ENCODE data around the gene SGSH. TPM values are rescaled to one million over a fixed set of nuclear protein-coding genes. Genes with fewer than 3 reads are reported as not detected.

The SGSH gene
- total RNA-seq, 2 experiments from 2014 or later: 37.4 to 44.7 TPM

GRCh38 chr17:80185968-80186367 is 34.2 kb downstream of the SGSH start:
- Mint-ChIP-seq H3K9me3 (no peaks in the 10 kb centered on the region), H3K36me3 (no peaks in the 10 kb centered on the region), H3K4me3 (no peak overlapping the region), H3K27me3 (peaks cover 2% of the 10 kb centered on the region), H3K4me1 (ENCODE audit: low read depth) (no peaks in the 10 kb centered on the region), H3K27ac (no peak overlapping the region)
- ChIA-PET POLR2A (no interaction called here), CTCF (no interaction called here)
- intact Hi-C loops (cut with micrococcal nuclease): no loop called here
- no peak for DNase-seq

- H3K4me3 Mint-ChIP-seq: no peak overlapping the region
- H3K27ac Mint-ChIP-seq: no peak overlapping the region
- ChIA-PET POLR2A (no interaction called here), CTCF (interaction anchor here (1.1 kb wide), 1 partner anchor 12 kb away, joined by 3 read pairs; no protein-coding TSS in a partner anchor)
- no peaks in the 10 kb centered on the region for H3K36me3 Mint-ChIP-seq
- peaks cover 4% of the 10 kb centered on the region for H3K27me3 Mint-ChIP-seq
- no peak for DNase-seq
- intact Hi-C loops (cut with micrococcal nuclease): no loop called here
- H3K9me3 Mint-ChIP-seq: no peaks in the 10 kb centered on the region
- no peaks in the 10 kb centered on the region for H3K4me1 Mint-ChIP-seq (ENCODE audit: low read depth)
These were observed 35.8 kb downstream of the SGSH start for GRCh38 chr17:80184423-80184714.

- Mint-ChIP-seq H3K9me3 (no peaks in the 10 kb centered on the region), H3K4me1 (ENCODE audit: low read depth) (no peaks in the 10 kb centered on the region), H3K27ac (no peak overlapping the region), H3K4me3 (no peak overlapping the region), H3K27me3 (peaks cover 4% of the 10 kb centered on the region), H3K36me3 (no peaks in the 10 kb centered on the region)
- POLR2A ChIA-PET: no interaction called here
- CTCF ChIA-PET: interaction anchor here (1.1 kb wide), 1 partner anchor 13 kb away, joined by 3 read pairs; no protein-coding TSS in a partner anchor
- DNase-seq: no peak
- intact Hi-C loops (cut with micrococcal nuclease): no loop called here
These were observed 36.3 kb downstream of the SGSH start for GRCh38 chr17:80183581-80184422.

GRCh38 chr17:80182845-80183223 is 37.3 kb downstream of the SGSH start:
- intact Hi-C loops (cut with micrococcal nuclease): no loop called here
- Mint-ChIP-seq H3K9me3 (no peaks in the 10 kb centered on the region), H3K27me3 (peaks cover 4% of the 10 kb centered on the region), H3K4me3 (no peak overlapping the region), H3K36me3 (no peaks in the 10 kb centered on the region), H3K4me1 (ENCODE audit: low read depth) (no peaks in the 10 kb centered on the region), H3K27ac (no peak overlapping the region)
- DNase-seq: no peak
- CTCF ChIA-PET: interaction anchor here (1.3 kb wide), 1 partner anchor 13 kb away, joined by 4 read pairs; no protein-coding TSS in a partner anchor
- POLR2A ChIA-PET: no interaction called here

- H3K27me3 Mint-ChIP-seq: peaks cover 4% of the 10 kb centered on the region
- no peaks in the 10 kb centered on the region for H3K36me3 Mint-ChIP-seq
- ChIA-PET CTCF (interaction anchor here (1.3 kb wide), 1 partner anchor 13 kb away, joined by 4 read pairs; no protein-coding TSS in a partner anchor), POLR2A (no interaction called here)
- H3K9me3 Mint-ChIP-seq: no peaks in the 10 kb centered on the region
- intact Hi-C loops (cut with micrococcal nuclease): no loop called here
- no peaks in the 10 kb centered on the region for H3K4me1 Mint-ChIP-seq (ENCODE audit: low read depth)
- no peak for DNase-seq
- no peak overlapping the region for H3K27ac Mint-ChIP-seq
- no peak overlapping the region for H3K4me3 Mint-ChIP-seq
These were observed 37.9 kb downstream of the SGSH start for GRCh38 chr17:80182118-80182844.

GRCh38 chr17:80181431-80181830 is 38.7 kb downstream of the SGSH start:
- H3K36me3 Mint-ChIP-seq: no peaks in the 10 kb centered on the region
- H3K27ac Mint-ChIP-seq: no peak overlapping the region
- DNase-seq: no peak
- no peak overlapping the region for H3K4me3 Mint-ChIP-seq
- H3K27me3 Mint-ChIP-seq: peaks cover 4% of the 10 kb centered on the region
- no peaks in the 10 kb centered on the region for H3K9me3 Mint-ChIP-seq
- intact Hi-C loops (cut with micrococcal nuclease): no loop called here
- CTCF ChIA-PET: interaction anchor here (0.6 kb wide), 1 partner anchor 359 kb away, joined by 3 read pairs; no protein-coding TSS in a partner anchor
- POLR2A ChIA-PET: interaction anchor here (0.6 kb wide), 1 partner anchor 92 kb away, joined by 3 read pairs; no protein-coding TSS in a partner anchor
- H3K4me1 Mint-ChIP-seq (ENCODE audit: low read depth): no peaks in the 10 kb centered on the region

GRCh38 chr17:80180192-80180591 is 39.9 kb downstream of the SGSH start:
- no peak overlapping the region for H3K27ac Mint-ChIP-seq
- no peaks in the 10 kb centered on the region for H3K36me3 Mint-ChIP-seq
- ChIA-PET CTCF (no interaction called here), POLR2A (no interaction called here)
- H3K9me3 Mint-ChIP-seq: no peaks in the 10 kb centered on the region
- H3K4me3 Mint-ChIP-seq: no peak overlapping the region
- H3K4me1 Mint-ChIP-seq (ENCODE audit: low read depth): no peaks in the 10 kb centered on the region
- no peak for DNase-seq
- intact Hi-C loops (cut with micrococcal nuclease): no loop called here
- peaks cover 4% of the 10 kb centered on the region for H3K27me3 Mint-ChIP-seq

- CTCF ChIA-PET: no interaction called here
- Mint-ChIP-seq H3K27me3 (peaks cover 4% of the 10 kb centered on the region), H3K9me3 (no peaks in the 10 kb centered on the region), H3K4me3 (no peak overlapping the region), H3K4me1 (ENCODE audit: low read depth) (no peaks in the 10 kb centered on the region), H3K27ac (no peak overlapping the region), H3K36me3 (no peaks in the 10 kb centered on the region)
- intact Hi-C loops (cut with micrococcal nuclease): no loop called here
- DNase-seq: no peak
- POLR2A ChIA-PET: no interaction called here
These were observed 42.0 kb downstream of the SGSH start for GRCh38 chr17:80177986-80178595.

GRCh38 chr17:80176757-80177156 is 43.4 kb downstream of the SGSH start:
- peaks cover 2% of the 10 kb centered on the region for H3K27me3 Mint-ChIP-seq
- no peaks in the 10 kb centered on the region for H3K9me3 Mint-ChIP-seq
- no peak overlapping the region for H3K27ac Mint-ChIP-seq
- H3K4me3 Mint-ChIP-seq: no peak overlapping the region
- no peak for DNase-seq
- H3K4me1 Mint-ChIP-seq (ENCODE audit: low read depth): no peaks in the 10 kb centered on the region
- CTCF ChIA-PET: no interaction called here
- intact Hi-C loops (cut with micrococcal nuclease): no loop called here
- no peaks in the 10 kb centered on the region for H3K36me3 Mint-ChIP-seq
- POLR2A ChIA-PET: no interaction called here

- POLR2A ChIA-PET: no interaction called here
These were observed 46.2 kb downstream of the SGSH start for GRCh38 chr17:80173916-80174315.

GRCh38 chr17:80173126-80173525 is 47.0 kb downstream of the SGSH start:
- H3K27me3 Mint-ChIP-seq: no peaks in the 10 kb centered on the region
- POLR2A ChIA-PET: no interaction called here
- H3K4me1 Mint-ChIP-seq (ENCODE audit: low read depth): no peaks in the 10 kb centered on the region
- H3K27ac Mint-ChIP-seq: no peak overlapping the region
- CTCF ChIA-PET: no interaction called here
- intact Hi-C loops (cut with micrococcal nuclease): no loop called here
- no peak for DNase-seq
- no peak overlapping the region for H3K4me3 Mint-ChIP-seq
- H3K9me3 Mint-ChIP-seq: no peaks in the 10 kb centered on the region
- no peaks in the 10 kb centered on the region for H3K36me3 Mint-ChIP-seq

More at GRCh38 chr17:80173916-80174315, 46.2 kb downstream of the SGSH start:
- Mint-ChIP-seq H3K9me3 (no peaks in the 10 kb centered on the region), H3K4me3 (no peak overlapping the region), H3K36me3 (no peaks in the 10 kb centered on the region), H3K27me3 (no peaks in the 10 kb centered on the region), H3K27ac (no peak overlapping the region), H3K4me1 (ENCODE audit: low read depth) (no peaks in the 10 kb centered on the region)
- intact Hi-C loops (cut with micrococcal nuclease): no loop called here
- DNase-seq: no peak
- CTCF ChIA-PET: no interaction called here

- intact Hi-C loops (cut with micrococcal nuclease): no loop called here
- Mint-ChIP-seq H3K4me1 (ENCODE audit: low read depth) (no peaks in the 10 kb centered on the region), H3K27me3 (peaks cover 2% of the 10 kb centered on the region), H3K36me3 (no peaks in the 10 kb centered on the region), H3K4me3 (no peak overlapping the region), H3K9me3 (no peaks in the 10 kb centered on the region), H3K27ac (no peak overlapping the region)
- POLR2A ChIA-PET: interaction anchor here (0.7 kb wide), 1 partner anchor 23 kb away, joined by 5 read pairs; no protein-coding TSS in a partner anchor
- no peak for DNase-seq
- CTCF ChIA-PET: no interaction called here
These were observed 48.5 kb downstream of the SGSH start for GRCh38 chr17:80171681-80172080.

All from activated CD4-positive, alpha-beta memory T cell treated with anti-CD3 and anti-CD28 coated beads for 36 hours (primary cell).